Thyroid gland (tissue), 4 donors: ENCODE data around the gene PIP4K2C.

Experiments
- CTCF ChIP-seq, 6 experiments: fragments of 200-600 bp in 3 of 6; fragments of 450-650 bp in 3 of 6; sonication (generic) in 3 of 6; IDR thresholded peaks; one replicate each; pipeline ENCODE4 v1.5.1; 2016 to 2019; ENCODE audit warnings: antibody characterized with exemption in 6 of 6, mild to moderate bottlenecking in 2 of 6, inconsistent platforms in 1 of 6, moderate library complexity in 1 of 6
- POLR2A ChIP-seq, 2 donors: fragments of 450-650 bp; IDR thresholded peaks; one replicate each; pipeline ENCODE4 v1.6.1; 2017; ENCODE audit warnings: antibody characterized with exemption in 2 of 2, mild to moderate bottlenecking in 2 of 2, moderate library complexity in 1 of 2

GRCh38 chr12:57609781-57610553 is 19.0 kb downstream of the PIP4K2C start:
- no peak for TF ChIP-seq POLR2A (IDR thresholded peaks at IDR 0.05)
- no peak for TF ChIP-seq CTCF (IDR thresholded peaks at IDR 0.05)
